Transverse colon (tissue), 4 donors: ENCODE results near the gene NDE1.

Source experiments
- POLR2AphosphoS5 ChIP-seq, 3 donors: sonication (generic); formaldehyde crosslinking; IDR thresholded peaks; one replicate each; pipeline ENCODE4 v1.6.1; 2016; ENCODE audit warnings: antibody characterized with exemption in 3 of 3
- TF ChIP-seq, protein P1 (sequence below), 5 experiments: fragments of 200-600 bp in 3 of 5; fragments of 450-650 bp in 2 of 5; sonication (generic) in 3 of 5; IDR thresholded peaks; 1 replicate in 2 of 5; 2 replicates in 3 of 5; pipeline ENCODE4 v1.5.1; 2016 to 2017; ENCODE audit warnings: antibody characterized with exemption in 5 of 5, inconsistent platforms in 3 of 5, mild to moderate bottlenecking in 2 of 5, moderate library complexity in 1 of 5

DNA sequence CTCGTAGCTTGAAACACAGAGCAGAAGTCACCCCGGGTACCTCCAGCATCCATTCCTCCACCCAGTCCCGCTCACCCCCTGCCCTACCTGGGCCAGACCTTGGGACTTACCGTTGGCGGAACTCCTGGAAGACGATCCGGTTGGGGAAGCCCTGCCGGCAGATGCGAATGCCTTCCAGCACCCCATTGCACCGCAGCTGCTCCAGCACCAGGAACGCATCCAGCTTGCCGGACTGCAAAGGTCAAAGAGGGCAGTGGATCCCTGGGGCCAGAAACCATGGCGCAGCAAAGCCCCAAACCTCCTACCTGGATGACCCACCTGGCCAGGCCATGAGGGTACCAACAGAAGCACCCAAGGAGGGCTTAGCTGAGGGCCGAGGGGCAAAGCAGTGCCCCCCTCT is 97.9 kb downstream of the NDE1 start:
- TF ChIP-seq POLR2AphosphoS5 (IDR thresholded peaks at IDR 0.05) = no peak
- TF ChIP-seq, protein P1, sequence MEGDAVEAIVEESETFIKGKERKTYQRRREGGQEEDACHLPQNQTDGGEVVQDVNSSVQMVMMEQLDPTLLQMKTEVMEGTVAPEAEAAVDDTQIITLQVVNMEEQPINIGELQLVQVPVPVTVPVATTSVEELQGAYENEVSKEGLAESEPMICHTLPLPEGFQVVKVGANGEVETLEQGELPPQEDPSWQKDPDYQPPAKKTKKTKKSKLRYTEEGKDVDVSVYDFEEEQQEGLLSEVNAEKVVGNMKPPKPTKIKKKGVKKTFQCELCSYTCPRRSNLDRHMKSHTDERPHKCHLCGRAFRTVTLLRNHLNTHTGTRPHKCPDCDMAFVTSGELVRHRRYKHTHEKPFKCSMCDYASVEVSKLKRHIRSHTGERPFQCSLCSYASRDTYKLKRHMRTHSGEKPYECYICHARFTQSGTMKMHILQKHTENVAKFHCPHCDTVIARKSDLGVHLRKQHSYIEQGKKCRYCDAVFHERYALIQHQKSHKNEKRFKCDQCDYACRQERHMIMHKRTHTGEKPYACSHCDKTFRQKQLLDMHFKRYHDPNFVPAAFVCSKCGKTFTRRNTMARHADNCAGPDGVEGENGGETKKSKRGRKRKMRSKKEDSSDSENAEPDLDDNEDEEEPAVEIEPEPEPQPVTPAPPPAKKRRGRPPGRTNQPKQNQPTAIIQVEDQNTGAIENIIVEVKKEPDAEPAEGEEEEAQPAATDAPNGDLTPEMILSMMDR (IDR thresholded peaks at IDR 0.05) = no peak
